NCI-H1694 (cell line): Measurements from ENCODE around the gene PLXNB2.
"Not testable (repeated sequence)": the region's sequence is repeated elsewhere in the genome, so short reads cannot be mapped to it uniquely, and the experiment has no call there.

Source experiments
- DNase-seq: peaks from one replicate; lab custom pipeline; 2025; lab: John Stamatoyannopoulos, UW

PLXNB2 gene

GRCh38 chr22:50280708-50281383 lies 26.6 kb downstream of the PLXNB2 start:
- DNase-seq = no peak

DNA sequence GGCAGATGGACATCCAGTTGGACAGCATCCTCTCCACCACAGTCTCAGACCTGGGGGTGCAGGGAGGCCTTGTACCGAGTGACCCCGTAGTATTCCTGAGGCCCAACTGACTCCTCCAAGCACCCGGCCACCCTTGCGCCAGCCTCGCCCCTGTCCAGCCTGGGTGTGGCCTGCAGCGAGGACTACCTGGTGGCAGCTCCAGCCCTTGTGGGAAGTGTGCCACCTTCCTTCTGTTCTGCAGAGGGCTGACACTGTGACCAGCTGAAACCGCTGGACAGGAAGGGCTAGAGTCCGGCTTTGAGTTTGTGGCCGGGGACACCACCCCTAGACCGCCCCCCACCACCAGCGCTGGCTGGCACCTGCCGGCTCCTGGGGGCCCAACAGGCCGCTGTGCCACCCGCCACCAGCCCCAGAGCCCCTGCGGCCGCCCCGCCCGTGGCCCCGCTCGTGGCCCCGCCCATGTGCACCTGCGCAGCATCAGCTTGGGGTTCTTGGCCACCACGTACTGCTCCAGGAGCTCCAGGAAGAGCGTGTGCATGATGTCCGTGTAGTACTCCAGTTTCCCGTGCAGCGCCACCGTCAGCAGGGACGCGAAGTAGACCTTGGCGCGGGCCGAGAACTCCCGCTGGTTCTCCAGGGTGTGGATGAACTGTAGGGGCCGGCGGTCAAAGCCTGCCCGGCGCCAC lies 27.3 kb downstream of the PLXNB2 start:
- DNase-seq = no peak

DNA sequence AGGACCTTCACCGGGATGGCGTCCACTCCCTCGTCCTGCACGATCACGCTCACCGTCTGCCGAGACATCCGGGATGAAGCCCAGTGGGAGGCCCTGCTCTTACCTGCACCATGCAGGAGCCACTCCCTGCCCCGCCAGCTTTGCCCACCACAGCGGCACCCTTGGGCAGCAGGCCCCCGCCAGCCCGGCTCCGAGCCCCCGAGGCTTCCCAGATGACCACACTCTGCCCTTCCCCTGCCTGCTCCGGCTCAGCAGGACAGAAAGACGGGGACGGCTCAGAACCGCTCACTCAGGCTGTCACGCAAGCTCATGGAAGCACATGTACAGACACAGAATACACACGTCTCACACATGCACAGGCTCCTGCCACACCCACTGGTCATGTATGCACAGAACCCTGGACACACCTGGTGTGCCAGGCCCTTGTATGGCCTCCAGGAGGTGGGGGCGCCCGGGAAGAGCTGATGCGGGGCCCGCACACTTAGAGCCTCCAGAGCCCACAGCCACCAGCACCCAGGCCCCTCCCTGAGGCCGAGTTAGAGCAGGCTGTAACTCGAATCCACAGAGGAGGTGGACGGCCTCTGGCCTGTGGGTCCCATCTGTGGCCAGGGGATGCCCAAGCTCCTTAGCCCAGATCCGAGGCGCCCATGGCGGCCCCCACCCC lies 28.4 kb downstream of the PLXNB2 start:
- DNase-seq = no peak

GRCh38 chr22:50278461-50278860 lies 29.0 kb downstream of the PLXNB2 start:
- no peak for DNase-seq

DNA sequence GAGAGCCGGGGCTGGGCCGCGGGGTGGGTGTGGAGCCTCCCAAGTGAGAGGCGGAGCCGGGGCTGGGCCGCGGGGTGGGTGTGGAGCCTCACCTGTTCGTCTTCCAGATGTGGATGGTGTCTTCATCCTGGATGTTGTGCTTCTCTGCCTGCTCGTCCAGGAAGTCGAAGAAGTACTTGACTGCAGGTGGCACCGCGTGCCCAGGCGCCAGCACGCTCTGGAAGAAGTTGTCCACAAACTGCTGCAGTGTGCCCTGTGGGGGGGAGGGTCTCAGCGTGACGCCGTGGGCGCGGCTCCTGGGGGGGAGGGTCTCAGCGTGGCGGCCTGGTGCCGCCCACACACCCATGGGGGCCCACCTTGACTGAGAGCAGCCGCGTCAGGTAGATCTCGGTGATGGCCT lies 29.7 kb downstream of the PLXNB2 start:
- no peak for DNase-seq

GRCh38 chr22:50276143-50276542 lies 31.3 kb downstream of the PLXNB2 start:
- peak; percentile 19 for DNase-seq

- no peak for DNase-seq
Observed at GRCh38 chr22:50275181-50276055, 32.0 kb downstream of the PLXNB2 start.

GRCh38 chr22:50274771-50275170 lies 32.7 kb downstream of the PLXNB2 start:
- no peak for DNase-seq

DNA sequence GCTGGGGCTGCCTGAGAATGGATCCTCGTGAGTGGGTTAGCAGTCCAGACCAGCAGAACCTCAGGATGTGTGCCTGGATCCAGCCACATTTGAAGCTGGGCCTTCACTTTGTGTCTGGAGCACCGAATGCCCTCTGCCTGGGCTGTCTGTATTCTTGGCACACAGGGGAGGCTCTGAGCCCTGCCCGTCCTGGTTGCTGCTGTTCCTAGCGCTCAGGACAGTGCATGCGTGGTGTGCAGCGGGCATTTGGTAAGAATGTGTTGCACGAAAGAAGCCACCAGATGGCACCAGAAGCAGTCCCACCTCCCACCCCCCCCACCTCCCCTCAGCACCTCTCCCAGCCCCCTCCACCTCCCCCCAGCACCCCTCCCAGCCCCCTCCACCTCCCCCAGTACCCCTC lies 33.1 kb downstream of the PLXNB2 start:
- peak; percentile 72 for DNase-seq

- DNase-seq = not testable (repeated sequence)
Observed at GRCh38 chr22:50273781-50274180, 33.7 kb downstream of the PLXNB2 start.

DNA sequence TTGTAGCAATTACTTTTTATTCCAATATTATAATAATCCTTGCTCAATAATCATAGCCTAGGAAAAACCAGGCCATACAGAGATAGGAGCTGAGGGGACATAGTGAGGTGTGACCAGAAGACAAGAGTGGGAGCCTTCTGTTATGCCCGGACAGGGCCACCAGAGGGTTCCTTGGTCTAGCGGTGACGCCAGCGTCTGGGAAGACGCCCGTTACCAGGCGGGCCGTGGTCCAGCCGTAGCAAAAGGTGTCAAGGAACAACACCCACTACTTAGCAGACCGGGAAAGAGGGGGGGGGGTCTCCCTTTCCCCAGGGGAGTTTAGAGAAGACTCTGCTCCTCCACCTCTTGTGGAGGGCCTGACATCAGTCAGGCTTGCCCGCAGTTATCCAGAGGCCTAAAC lies 34.1 kb downstream of the PLXNB2 start:
- DNase-seq = not testable (repeated sequence)

GRCh38 chr22:50272044-50272802 lies 35.2 kb downstream of the PLXNB2 start:
- DNase-seq = no peak

GRCh38 chr22:50271519-50271970 lies 35.9 kb downstream of the PLXNB2 start:
- peak; percentile 65 for DNase-seq

- no peak for DNase-seq
Observed at GRCh38 chr22:50270666-50271394, 36.6 kb downstream of the PLXNB2 start.

GRCh38 chr22:50269970-50270665 lies 37.3 kb downstream of the PLXNB2 start, which contains the start of gene MAPK11:
Gene MAPK11 (minus strand): TSS chr22:50270380. CDS start chr22:50270292, 88 bp downstream.
- peak; percentile 32 for DNase-seq

DNA sequence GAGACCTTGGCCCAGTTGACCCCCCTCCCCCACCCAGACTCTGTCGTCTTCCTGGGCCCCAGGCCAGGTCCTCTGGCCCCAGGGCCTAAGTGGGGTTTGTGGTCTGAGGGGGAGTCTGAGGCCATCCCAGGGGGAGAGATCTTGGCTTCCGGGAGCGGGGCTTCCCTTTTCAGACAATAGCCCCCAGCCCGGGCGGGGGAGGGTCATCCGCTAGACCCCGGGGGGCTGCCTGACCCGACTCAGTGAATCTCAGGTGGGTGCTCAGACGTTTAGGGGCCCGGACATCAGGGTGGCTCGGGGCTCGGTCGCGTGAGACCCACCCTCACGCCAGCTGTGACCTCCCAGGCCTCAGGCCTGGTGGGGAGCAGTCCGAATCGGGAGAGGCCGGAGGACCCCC lies 37.9 kb downstream of the PLXNB2 start:
- no peak for DNase-seq

GRCh38 chr22:50268655-50269113 lies 38.8 kb downstream of the PLXNB2 start:
- DNase-seq = no peak

GRCh38 chr22:50267591-50268390 lies 39.7 kb downstream of the PLXNB2 start:
- no peak for DNase-seq

- no peak for DNase-seq
Observed at GRCh38 chr22:50266994-50267393, 40.5 kb downstream of the PLXNB2 start.
